ENCODE measurements around the gene FOXO3. TPM values are rescaled to one million over a fixed set of nuclear protein-coding genes. Genes with fewer than 3 reads are reported as not detected.

Gene FOXO3
- total and polyA plus RNA-seq, 2 of the 13 experiments (the other 11 are each of a cell fraction or from before 2014, with no cell fraction given), result 16.0 to 22.5 TPM

DNA sequence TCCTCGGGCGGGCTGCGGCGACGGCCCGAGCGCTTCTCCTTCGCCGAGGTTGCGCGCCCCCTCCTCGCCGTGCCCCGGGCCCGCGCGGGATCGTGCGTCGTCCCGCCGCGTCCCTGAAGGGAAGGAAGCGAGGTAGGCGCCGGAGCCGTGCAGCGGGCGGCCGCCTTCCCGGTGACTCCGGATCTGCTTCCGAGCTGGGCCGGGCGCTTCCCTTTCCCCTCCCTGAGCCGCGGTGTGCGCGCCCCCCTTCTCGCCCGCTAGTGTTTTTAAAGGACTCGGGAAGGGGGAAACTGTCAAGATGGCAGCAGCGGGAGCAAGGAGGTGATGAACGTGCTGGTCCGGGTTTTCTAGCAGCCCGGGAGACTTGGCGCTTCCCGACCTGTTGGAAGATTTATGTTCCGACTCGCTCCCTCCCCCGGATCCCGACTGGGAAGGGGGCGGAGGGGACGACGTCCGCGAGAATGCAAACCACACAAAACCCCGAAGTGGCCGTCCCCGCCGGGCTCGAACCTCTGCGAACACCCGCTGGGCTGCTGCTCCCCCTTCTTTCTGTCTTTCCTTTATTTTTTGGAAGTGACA lies 744 bp upstream of the FOXO3 start (continued):
- TF ChIP-seq ZNF44 (CRISPR knock-in tag; IDR thresholded peaks at IDR 0.05) (no peak), ZNF333 (CRISPR knock-in tag; IDR thresholded peaks at IDR 0.05; ENCODE audit: borderline replicate concordance) (peak; percentile 8; the same call in 1 of the 2 replicates), TCF7L2 (IDR thresholded peaks at IDR 0.05; ENCODE audit: low read depth, low read length) (no peak), EHMT2 (IDR thresholded peaks at IDR 0.05; ENCODE audit: borderline replicate concordance, low read depth, low read length) (no peak), GABPB1 (CRISPR knock-in tag; IDR thresholded peaks at IDR 0.05) (no peak), NR2C2 (CRISPR knock-in tag; IDR thresholded peaks at IDR 0.05; ENCODE audit: borderline replicate concordance) (0 out of 2 replicates have a peak, but pooled peaks have one; percentile 33), YY1 (IDR thresholded peaks at IDR 0.05; ENCODE audit: insufficient read depth, insufficient replicate concordance, low read depth, low read length) (peak; percentile 53), MXD4 (CRISPR knock-in tag; IDR thresholded peaks at IDR 0.05) (no peak), ZBTB1 (CRISPR knock-in tag; IDR thresholded peaks at IDR 0.05; ENCODE audit: borderline replicate concordance) (no peak), FIP1L1 (IDR thresholded peaks at IDR 0.05; ENCODE audit: borderline replicate concordance, insufficient read depth, low read depth, low read length) (no peak), SMAD1 (CRISPR knock-in tag; IDR thresholded peaks at IDR 0.05; ENCODE audit: borderline replicate concordance, low read depth) (no peak), NFIC (IDR thresholded peaks at IDR 0.05; ENCODE audit: low read length) (no peak), KLF13 (CRISPR knock-in tag; IDR thresholded peaks at IDR 0.05) (no peak), ZNF703 (CRISPR knock-in tag; IDR thresholded peaks at IDR 0.05; ENCODE audit: borderline replicate concordance) (0 out of 2 replicates have a peak, but pooled peaks have one; percentile 39), KMT2A (CRISPR knock-in tag; IDR thresholded peaks at IDR 0.05) (peak; percentile 26; the same call in 1 of the 2 replicates), SP140L (CRISPR knock-in tag; IDR thresholded peaks at IDR 0.05; ENCODE audit: borderline replicate concordance) (no peak)
- TF ChIP-seq, protein P1, sequence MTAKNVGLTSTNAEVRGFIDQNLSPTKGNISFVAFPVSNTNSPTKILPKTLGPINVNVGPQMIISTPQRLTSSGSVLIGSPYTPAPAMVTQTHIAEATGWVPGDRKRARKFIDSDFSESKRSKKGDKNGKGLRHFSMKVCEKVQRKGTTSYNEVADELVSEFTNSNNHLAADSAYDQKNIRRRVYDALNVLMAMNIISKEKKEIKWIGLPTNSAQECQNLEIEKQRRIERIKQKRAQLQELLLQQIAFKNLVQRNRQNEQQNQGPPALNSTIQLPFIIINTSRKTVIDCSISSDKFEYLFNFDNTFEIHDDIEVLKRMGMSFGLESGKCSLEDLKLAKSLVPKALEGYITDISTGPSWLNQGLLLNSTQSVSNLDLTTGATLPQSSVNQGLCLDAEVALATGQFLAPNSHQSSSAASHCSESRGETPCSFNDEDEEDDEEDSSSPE (CRISPR knock-in tag; IDR thresholded peaks at IDR 0.05), result no peak; the same call in 1 of the 2 replicates
- TF ChIP-seq, protein P2, sequence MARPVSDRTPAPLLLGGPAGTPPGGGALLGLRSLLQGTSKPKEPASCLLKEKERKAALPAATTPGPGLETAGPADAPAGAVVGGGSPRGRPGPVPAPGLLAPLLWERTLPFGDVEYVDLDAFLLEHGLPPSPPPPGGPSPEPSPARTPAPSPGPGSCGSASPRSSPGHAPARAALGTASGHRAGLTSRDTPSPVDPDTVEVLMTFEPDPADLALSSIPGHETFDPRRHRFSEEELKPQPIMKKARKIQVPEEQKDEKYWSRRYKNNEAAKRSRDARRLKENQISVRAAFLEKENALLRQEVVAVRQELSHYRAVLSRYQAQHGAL (CRISPR knock-in tag; IDR thresholded peaks at IDR 0.05; ENCODE audit: not compliant biosample characterization), result no peak
- TF ChIP-seq, protein P3, sequence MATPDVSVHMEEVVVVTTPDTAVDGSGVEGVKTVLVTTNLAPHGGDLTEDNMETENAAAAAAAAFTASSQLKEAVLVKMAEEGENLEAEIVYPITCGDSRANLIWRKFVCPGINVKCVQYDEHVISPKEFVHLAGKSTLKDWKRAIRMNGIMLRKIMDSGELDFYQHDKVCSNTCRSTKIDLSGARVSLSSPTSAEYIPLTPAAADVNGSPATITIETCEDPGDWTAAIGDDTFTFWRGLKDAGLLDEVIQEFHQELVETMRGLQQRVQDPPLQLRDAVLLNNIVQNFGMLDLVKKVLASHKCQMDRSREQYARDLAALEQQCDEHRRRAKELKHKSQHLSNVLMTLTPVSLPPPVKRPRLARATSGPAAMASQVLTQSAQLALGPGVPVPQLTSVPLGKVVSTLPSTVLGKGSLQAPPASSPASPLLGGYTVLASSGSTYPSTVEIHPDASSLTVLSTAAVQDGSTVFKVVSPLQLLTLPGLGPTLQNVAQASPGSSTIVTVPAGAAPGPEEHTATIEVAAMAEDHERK (CRISPR knock-in tag; IDR thresholded peaks at IDR 0.05; ENCODE audit: low read depth), result no peak
- TF ChIP-seq, protein P4, sequence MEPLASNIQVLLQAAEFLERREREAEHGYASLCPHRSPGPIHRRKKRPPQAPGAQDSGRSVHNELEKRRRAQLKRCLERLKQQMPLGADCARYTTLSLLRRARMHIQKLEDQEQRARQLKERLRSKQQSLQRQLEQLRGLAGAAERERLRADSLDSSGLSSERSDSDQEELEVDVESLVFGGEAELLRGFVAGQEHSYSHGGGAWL (CRISPR knock-in tag; IDR thresholded peaks at IDR 0.05), result 0 out of 2 replicates have a peak, but pooled peaks have one; percentile 12
- TF ChIP-seq, protein P5, sequence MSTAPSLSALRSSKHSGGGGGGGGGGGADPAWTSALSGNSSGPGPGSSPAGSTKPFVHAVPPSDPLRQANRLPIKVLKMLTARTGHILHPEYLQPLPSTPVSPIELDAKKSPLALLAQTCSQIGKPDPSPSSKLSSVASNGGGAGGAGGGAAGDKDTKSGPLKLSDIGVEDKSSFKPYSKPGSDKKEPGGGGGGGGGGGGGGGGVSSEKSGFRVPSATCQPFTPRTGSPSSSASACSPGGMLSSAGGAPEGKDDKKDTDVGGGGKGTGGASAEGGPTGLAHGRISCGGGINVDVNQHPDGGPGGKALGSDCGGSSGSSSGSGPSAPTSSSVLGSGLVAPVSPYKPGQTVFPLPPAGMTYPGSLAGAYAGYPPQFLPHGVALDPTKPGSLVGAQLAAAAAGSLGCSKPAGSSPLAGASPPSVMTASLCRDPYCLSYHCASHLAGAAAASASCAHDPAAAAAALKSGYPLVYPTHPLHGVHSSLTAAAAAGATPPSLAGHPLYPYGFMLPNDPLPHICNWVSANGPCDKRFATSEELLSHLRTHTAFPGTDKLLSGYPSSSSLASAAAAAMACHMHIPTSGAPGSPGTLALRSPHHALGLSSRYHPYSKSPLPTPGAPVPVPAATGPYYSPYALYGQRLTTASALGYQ (CRISPR knock-in tag; IDR thresholded peaks at IDR 0.05), result 0 out of 2 replicates have a peak, but pooled peaks have one; percentile 33
- TF ChIP-seq, protein P6, sequence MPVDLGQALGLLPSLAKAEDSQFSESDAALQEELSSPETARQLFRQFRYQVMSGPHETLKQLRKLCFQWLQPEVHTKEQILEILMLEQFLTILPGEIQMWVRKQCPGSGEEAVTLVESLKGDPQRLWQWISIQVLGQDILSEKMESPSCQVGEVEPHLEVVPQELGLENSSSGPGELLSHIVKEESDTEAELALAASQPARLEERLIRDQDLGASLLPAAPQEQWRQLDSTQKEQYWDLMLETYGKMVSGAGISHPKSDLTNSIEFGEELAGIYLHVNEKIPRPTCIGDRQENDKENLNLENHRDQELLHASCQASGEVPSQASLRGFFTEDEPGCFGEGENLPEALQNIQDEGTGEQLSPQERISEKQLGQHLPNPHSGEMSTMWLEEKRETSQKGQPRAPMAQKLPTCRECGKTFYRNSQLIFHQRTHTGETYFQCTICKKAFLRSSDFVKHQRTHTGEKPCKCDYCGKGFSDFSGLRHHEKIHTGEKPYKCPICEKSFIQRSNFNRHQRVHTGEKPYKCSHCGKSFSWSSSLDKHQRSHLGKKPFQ (CRISPR knock-in tag; IDR thresholded peaks at IDR 0.05; ENCODE audit: insufficient replicate concordance), result peak; percentile 32
